Measurements from ENCODE around the gene ATP8B2.

GRCh38 chr1:154295408-154296235 is 29.7 kb upstream of the ATP8B2 start:
- TF ChIP-seq SPI1 (IDR thresholded peaks at IDR 0.05; ENCODE audit: borderline replicate concordance, insufficient read depth, low read depth, low read length) (no peak), EZH2 (IDR thresholded peaks at IDR 0.05; ENCODE audit: borderline replicate concordance, control insufficient read depth, low read depth, low read length) (no peak), POLR2A (IDR thresholded peaks at IDR 0.05; ENCODE audit: low read depth, low read length) (no peak), TAF1 (IDR thresholded peaks at IDR 0.05; ENCODE audit: borderline replicate concordance, low read depth, low read length) (no peak), CTCF (IDR thresholded peaks at IDR 0.05 in 2 of 3, conservative IDR thresholded peaks at IDR 0.05 in 1 of 3; ENCODE audit: control insufficient read depth in 2 of 3, extremely low read depth in 1 of 3, insufficient read depth in 1 of 3, low read depth in 3 of 3, low read length in 3 of 3) (no peak)
